OCI-LY3 (cell line): ENCODE measurements around the gene HMGA1.

Source experiments
- H2AFZ ChIP-seq: fragments of 200-600, 300-600 bp; shearing (Covaris generic); 2 replicates; pipeline ENCODE4 v1.6.0; 2014; ENCODE audit warnings: antibody characterized with exemption, low read depth, low read length
- H3K27ac ChIP-seq: fragments of 200-600, 300-600 bp; sonication (generic); 2 replicates; pipeline ENCODE4 v1.5.1; 2014; ENCODE audit warnings: mild to moderate bottlenecking, low read length, moderate library complexity, mixed read lengths
- H3K27me3 ChIP-seq: fragments of 200-600, 300-600 bp; sonication (generic); 2 replicates; pipeline ENCODE4 v1.6.1; 2014; ENCODE audit warnings: low read depth, low read length, mixed read lengths
- H3K36me3 ChIP-seq: fragments of 200-600, 300-600 bp; sonication (generic); replicated peaks from 2 replicates; pipeline ENCODE3; 2014; ENCODE audit warnings: low read depth, low read length, mixed read lengths
- H3K4me1 ChIP-seq: fragments of 300-600, 200-600 bp; sonication (generic); 2 replicates; pipeline ENCODE4 v1.6.1; 2014; ENCODE audit warnings: low read length, mixed read lengths
- H3K4me2 ChIP-seq: fragments of 200-600, 300-600 bp; sonication (generic); 2 replicates; pipeline ENCODE4 v1.6.1; 2014; ENCODE audit warnings: low read length, mixed read lengths
- H3K4me3 ChIP-seq: fragments of 300-600, 200-600 bp; sonication (generic); 2 replicates; pipeline ENCODE4 v1.5.1; 2014; ENCODE audit warnings: antibody characterized with exemption, mild to moderate bottlenecking, low read length, moderate library complexity
- H3K79me2 ChIP-seq: fragments of 300-600, 200-600 bp; shearing (Covaris generic); 2 replicates; pipeline ENCODE4 v1.6.1; 2014; ENCODE audit warnings: mild to moderate bottlenecking, low read length, mixed read lengths
- H3K9ac ChIP-seq: fragments of 300-600, 200-600 bp; shearing (Covaris generic); 2 replicates; pipeline ENCODE4 v1.6.0; 2014; ENCODE audit warnings: mild to moderate bottlenecking, low read length, moderate library complexity
- H3K9me3 ChIP-seq: fragments of 200-600, 300-600 bp; shearing (Covaris generic); 2 replicates; pipeline ENCODE4 v1.6.1; 2014; ENCODE audit warnings: low read length, mixed read lengths; ENCODE audit not compliant: insufficient read depth
- H4K20me1 ChIP-seq: fragments of 200-600, 300-600 bp; sonication (generic); 2 replicates; pipeline ENCODE4 v1.6.1; 2016; ENCODE audit warnings: low read length, mixed read lengths; ENCODE audit not compliant: insufficient read depth
- EZH2phosphoT487 ChIP-seq: fragments of 200-600 bp; shearing (Covaris generic); IDR thresholded peaks from 2 replicates; pipeline ENCODE4 v1.6.1; 2018; ENCODE audit warnings: antibody characterized with exemption, mixed run types, low read depth
- TF ChIP-seq, protein P1 (sequence below): fragments of 200-600, 300-600 bp; sonication (generic); IDR thresholded peaks from 2 replicates; pipeline ENCODE4 v1.5.1; 2014; ENCODE audit warnings: antibody characterized with exemption, low read length, low read depth

Gene HMGA1

DNA sequence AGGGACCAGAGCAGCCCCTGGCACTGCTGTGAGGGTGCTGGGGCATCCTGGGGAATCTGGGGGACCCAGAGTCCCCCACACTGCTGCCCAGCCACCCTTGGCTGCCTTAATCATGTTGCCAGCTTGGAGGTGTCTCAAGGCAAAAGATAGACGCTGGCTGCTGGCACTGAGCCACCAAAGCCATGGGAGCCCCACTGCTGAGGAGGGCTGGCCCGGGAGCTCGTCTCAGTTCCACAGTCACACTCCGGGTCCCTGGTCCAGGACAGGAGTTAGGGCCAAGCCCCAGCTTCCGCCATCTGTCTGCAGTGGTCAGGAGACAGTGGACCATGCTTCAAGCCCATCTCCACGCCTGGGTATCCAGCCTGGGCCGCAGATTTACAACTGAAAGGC is 41.0 kb upstream of the HMGA1 start:
- Histone ChIP-seq H3K4me1 (peaks cover 4% of the 10 kb centered on the region; the same call in 1 of the 2 replicates), H3K4me2 (peak overlapping the region; percentile 87), H3K9ac (no peak overlapping the region), H3K9me3 (no peaks in the 10 kb centered on the region), H3K36me3 (no peaks in the 10 kb centered on the region), H3K4me3 (peak overlapping the region; percentile 63; the same call in 1 of the 2 replicates), H3K27ac (no peak overlapping the region), H3K79me2 (no peaks in the 10 kb centered on the region), H2AFZ (no peak overlapping the region), H4K20me1 (no peaks in the 10 kb centered on the region), H3K27me3 (no peaks in the 10 kb centered on the region; the same call in 1 of the 2 replicates)
- TF ChIP-seq, protein P1, sequence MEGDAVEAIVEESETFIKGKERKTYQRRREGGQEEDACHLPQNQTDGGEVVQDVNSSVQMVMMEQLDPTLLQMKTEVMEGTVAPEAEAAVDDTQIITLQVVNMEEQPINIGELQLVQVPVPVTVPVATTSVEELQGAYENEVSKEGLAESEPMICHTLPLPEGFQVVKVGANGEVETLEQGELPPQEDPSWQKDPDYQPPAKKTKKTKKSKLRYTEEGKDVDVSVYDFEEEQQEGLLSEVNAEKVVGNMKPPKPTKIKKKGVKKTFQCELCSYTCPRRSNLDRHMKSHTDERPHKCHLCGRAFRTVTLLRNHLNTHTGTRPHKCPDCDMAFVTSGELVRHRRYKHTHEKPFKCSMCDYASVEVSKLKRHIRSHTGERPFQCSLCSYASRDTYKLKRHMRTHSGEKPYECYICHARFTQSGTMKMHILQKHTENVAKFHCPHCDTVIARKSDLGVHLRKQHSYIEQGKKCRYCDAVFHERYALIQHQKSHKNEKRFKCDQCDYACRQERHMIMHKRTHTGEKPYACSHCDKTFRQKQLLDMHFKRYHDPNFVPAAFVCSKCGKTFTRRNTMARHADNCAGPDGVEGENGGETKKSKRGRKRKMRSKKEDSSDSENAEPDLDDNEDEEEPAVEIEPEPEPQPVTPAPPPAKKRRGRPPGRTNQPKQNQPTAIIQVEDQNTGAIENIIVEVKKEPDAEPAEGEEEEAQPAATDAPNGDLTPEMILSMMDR, result no peak
- TF ChIP-seq EZH2phosphoT487, result no peak

DNA sequence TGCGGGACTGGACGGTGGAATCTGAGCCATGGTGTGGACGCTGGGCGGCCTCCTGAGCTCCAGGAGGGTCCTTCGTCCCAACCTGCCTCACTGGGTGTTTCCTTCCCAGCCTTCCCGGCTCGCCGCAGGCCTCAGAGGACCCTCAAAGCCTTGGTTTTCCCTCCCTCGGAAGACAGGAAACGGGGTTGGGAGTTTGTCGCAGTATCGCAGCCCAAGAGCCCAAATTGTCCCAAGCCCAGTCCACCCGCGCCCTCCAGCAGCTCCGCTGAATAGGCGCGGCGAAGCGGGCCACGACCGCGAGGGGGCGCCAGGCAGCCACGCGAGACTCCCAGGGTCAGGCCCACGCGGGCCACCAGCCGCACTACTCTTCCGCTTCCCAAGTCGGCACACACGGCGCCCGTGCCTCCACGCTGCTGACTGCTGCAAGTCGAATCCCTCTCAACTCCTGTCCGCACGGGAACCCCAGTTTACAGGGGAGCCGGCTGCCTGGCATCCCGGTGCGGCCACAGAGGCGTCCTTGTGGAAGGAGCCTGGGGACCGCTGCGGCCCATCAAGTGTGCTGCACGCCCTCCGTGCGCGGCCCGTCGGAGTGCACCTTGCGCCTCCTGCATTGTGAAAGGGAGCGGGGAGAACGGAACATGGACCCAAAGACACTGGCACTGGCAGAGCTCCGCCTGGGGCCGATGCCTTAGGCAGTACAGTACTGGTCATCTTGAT is 40.4 kb upstream of the HMGA1 start:
- no peaks in the 10 kb centered on the region for H3K79me2 ChIP-seq
- H3K9ac ChIP-seq, result peak overlapping the region; percentile 29; the same call in 1 of the 2 replicates
- TF ChIP-seq EZH2phosphoT487, result no peak
- TF ChIP-seq, protein P1, result peak; percentile 79
- no peaks in the 10 kb centered on the region for H4K20me1 ChIP-seq
- peaks cover 4% of the 10 kb centered on the region; the same call in 1 of the 2 replicates for H3K4me1 ChIP-seq
- no peaks in the 10 kb centered on the region for H3K9me3 ChIP-seq
- peak overlapping the region; percentile 87 for H3K4me2 ChIP-seq
- H2AFZ ChIP-seq, result peak overlapping the region; percentile 86; the same call in 1 of the 2 replicates
- peak overlapping the region; percentile 63 for H3K4me3 ChIP-seq
- H3K27me3 ChIP-seq, result no peaks in the 10 kb centered on the region; the same call in 1 of the 2 replicates
- H3K27ac ChIP-seq, result no peak overlapping the region
- no peaks in the 10 kb centered on the region for H3K36me3 ChIP-seq

DNA sequence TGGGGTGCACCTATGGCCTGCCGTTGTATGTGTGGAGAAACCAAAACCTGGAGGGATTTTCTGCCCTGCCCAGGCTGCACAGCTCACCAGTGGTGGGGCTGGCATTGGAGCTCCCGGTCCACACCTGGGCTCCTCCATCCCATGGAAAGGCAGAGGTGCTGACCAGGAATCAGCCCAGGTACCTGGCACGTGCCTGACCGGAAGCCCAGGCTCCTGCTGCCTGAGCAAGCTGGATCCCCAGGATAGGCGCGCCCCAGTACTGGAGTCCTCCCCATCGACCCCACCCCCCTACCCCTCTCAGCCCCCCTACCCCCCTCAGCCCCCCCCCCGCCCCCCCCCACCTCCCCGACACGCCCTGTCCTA is 39.9 kb upstream of the HMGA1 start:
- no peak overlapping the region for H3K27ac ChIP-seq
- H3K27me3 ChIP-seq, result no peaks in the 10 kb centered on the region; the same call in 1 of the 2 replicates
- H3K36me3 ChIP-seq, result no peaks in the 10 kb centered on the region
- peak overlapping the region; percentile 63; the same call in 1 of the 2 replicates for H3K4me3 ChIP-seq
- peak overlapping the region; percentile 86; the same call in 1 of the 2 replicates for H2AFZ ChIP-seq
- H4K20me1 ChIP-seq, result no peaks in the 10 kb centered on the region
- TF ChIP-seq, protein P1, result no peak
- TF ChIP-seq EZH2phosphoT487, result no peak
- peak overlapping the region; percentile 87 for H3K4me2 ChIP-seq
- no peak overlapping the region for H3K9ac ChIP-seq
- H3K79me2 ChIP-seq, result no peaks in the 10 kb centered on the region
- no peaks in the 10 kb centered on the region for H3K9me3 ChIP-seq
- H3K4me1 ChIP-seq, result peaks cover 4% of the 10 kb centered on the region; the same call in 1 of the 2 replicates

DNA sequence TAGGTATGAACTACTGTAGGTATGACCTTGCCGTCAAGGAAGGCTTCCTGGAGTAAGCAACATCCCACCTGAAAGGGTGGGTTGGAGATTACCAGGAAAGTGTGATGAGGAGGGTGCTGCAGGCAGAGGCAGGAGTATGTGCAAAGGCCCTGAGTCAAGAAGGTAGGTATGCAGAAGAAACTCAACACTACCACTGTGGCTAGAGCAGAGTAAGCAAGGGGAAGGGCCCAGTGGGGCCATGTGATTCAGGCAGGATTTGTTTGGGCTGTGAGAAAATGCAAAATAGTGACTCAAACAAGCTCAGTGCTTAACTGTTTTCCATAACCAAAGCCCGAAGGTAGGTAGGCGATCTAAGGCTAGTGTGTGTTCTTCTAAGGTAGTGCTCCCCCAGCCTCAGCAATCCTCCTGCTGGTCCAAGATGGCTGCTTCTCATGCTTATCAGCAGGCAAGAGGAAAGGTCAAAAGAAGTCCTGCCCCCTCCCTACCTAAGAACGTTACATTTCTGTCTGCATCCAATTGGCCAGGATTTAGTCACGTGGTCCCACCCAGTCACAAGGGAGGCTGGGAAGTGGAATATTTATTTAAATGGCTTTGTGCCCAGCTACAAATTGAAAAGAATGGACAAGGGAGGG is 36.2 kb upstream of the HMGA1 start:
- H3K9me3 ChIP-seq, result no peaks in the 10 kb centered on the region
- no peaks in the 10 kb centered on the region; the same call in 1 of the 2 replicates for H3K27me3 ChIP-seq
- no peak overlapping the region for H3K9ac ChIP-seq
- H2AFZ ChIP-seq, result no peak overlapping the region
- H3K4me2 ChIP-seq, result no peak overlapping the region
- no peak overlapping the region for H3K4me3 ChIP-seq
- TF ChIP-seq, protein P1, result no peak
- no peak for TF ChIP-seq EZH2phosphoT487
- H3K4me1 ChIP-seq, result peaks cover 4% of the 10 kb centered on the region; the same call in 1 of the 2 replicates
- H4K20me1 ChIP-seq, result no peaks in the 10 kb centered on the region
- H3K27ac ChIP-seq, result no peak overlapping the region
- no peaks in the 10 kb centered on the region for H3K79me2 ChIP-seq
- H3K36me3 ChIP-seq, result no peaks in the 10 kb centered on the region
